Prostate gland (tissue), 2 donors: ENCODE measurements around the gene ZMYM5.
"Not testable (repeated sequence)": the region's sequence is repeated elsewhere in the genome, so short reads cannot be mapped to it uniquely, and the experiment has no call there.

Experiments used
- POLR2A ChIP-seq: fragments of 450-650 bp; IDR thresholded peaks from one replicate; pipeline ENCODE4 v1.6.1; 2016; ENCODE audit warnings: antibody characterized with exemption, mild to moderate bottlenecking
- TF ChIP-seq, protein P1 (sequence below), 4 experiments: fragments of 200-600 bp in 2 of 4; fragments of 450-650 bp in 2 of 4; sonication (generic) in 2 of 4; IDR thresholded peaks; 1 replicate in 3 of 4; 2 replicates in 1 of 4; pipeline ENCODE4 v1.5.1; 2016 to 2019; ENCODE audit warnings: antibody characterized with exemption in 4 of 4, mild to moderate bottlenecking in 2 of 4, moderate library complexity in 2 of 4

DNA sequence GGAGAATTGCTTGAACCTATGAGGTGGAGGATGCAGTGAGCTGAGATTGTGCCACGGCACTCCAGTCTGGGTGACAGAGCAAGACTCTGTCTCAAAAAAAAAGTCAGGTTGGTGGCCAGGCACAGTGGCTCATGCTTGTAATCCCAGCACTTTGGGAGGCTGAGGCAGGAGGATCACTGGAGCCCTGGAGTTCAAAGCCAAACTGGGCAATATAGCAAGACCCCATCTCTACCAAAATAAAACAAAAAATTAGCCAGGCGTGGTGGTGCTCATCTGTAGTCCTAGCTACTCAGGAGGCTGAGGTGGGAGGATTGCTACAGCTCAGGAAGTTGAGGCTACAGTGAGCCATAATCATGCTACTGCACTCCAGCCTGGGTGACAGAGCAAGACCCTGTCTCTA is 47.6 kb downstream of the ZMYM5 start:
- TF ChIP-seq, protein P1, sequence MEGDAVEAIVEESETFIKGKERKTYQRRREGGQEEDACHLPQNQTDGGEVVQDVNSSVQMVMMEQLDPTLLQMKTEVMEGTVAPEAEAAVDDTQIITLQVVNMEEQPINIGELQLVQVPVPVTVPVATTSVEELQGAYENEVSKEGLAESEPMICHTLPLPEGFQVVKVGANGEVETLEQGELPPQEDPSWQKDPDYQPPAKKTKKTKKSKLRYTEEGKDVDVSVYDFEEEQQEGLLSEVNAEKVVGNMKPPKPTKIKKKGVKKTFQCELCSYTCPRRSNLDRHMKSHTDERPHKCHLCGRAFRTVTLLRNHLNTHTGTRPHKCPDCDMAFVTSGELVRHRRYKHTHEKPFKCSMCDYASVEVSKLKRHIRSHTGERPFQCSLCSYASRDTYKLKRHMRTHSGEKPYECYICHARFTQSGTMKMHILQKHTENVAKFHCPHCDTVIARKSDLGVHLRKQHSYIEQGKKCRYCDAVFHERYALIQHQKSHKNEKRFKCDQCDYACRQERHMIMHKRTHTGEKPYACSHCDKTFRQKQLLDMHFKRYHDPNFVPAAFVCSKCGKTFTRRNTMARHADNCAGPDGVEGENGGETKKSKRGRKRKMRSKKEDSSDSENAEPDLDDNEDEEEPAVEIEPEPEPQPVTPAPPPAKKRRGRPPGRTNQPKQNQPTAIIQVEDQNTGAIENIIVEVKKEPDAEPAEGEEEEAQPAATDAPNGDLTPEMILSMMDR (IDR thresholded peaks at IDR 0.05): not testable (repeated sequence)
- TF ChIP-seq POLR2A: not testable (repeated sequence)
